Neural progenitor cell (in vitro differentiated cells): ENCODE results near the gene SSBP3.

Source experiments
- CTCF ChIP-seq: fragments of 200-600 bp; sonication (generic); IDR thresholded peaks from 2 replicates; pipeline ENCODE4 v1.5.1; 2017; ENCODE audit warnings: antibody characterized with exemption, mild to moderate bottlenecking
- EZH2 ChIP-seq: fragments of 200-600 bp; sonication (generic); IDR thresholded peaks from 2 replicates; pipeline ENCODE4 v1.6.1; 2017; ENCODE audit warnings: antibody characterized with exemption, mild to moderate bottlenecking, moderate library complexity
- EZH2phosphoT487 ChIP-seq: fragments of 200-600 bp; sonication (generic); IDR thresholded peaks from 2 replicates; pipeline ENCODE4 v1.6.1; 2017; ENCODE audit warnings: antibody characterized with exemption

- TF ChIP-seq CTCF (no peak), EZH2phosphoT487 (no peak), EZH2 (no peak)
Measured at GRCh38 chr1:54223441-54224202, 182.6 kb downstream of the SSBP3 start.
